22Rv1 (cell line): ENCODE measurements around the gene FAM3A.
A peak's percentile ranks its signal among the peaks of the same experiment; 100 is the strongest.

Experiments used
- H3K27ac ChIP-seq: fragments of 450-650 bp; 2 replicates; pipeline ENCODE4 v1.5.1; 2017
- CTCF ChIP-seq: fragments of 450-650 bp; IDR thresholded peaks from 2 replicates; pipeline ENCODE4 v1.5.1; 2017; ENCODE audit warnings: mild to moderate bottlenecking
- ZFX ChIP-seq: fragments of 450-650 bp; IDR thresholded peaks from 2 replicates; pipeline ENCODE4 v1.6.1; 2017; ENCODE audit warnings: antibody characterized with exemption, borderline replicate concordance

The FAM3A gene

GRCh38 chrX:154525606-154526490 lies 9.8 kb upstream of the FAM3A start:
- no peak for TF ChIP-seq CTCF
- TF ChIP-seq ZFX = no peak
- H3K27ac ChIP-seq = no peak overlapping the region

GRCh38 chrX:154519389-154519788 lies 3.4 kb upstream of the FAM3A start:
- no peak for TF ChIP-seq ZFX
- no peak for TF ChIP-seq CTCF
- H3K27ac ChIP-seq = no peak overlapping the region

GRCh38 chrX:154517101-154517781 lies 1.2 kb upstream of the FAM3A start:
- TF ChIP-seq ZFX (no peak), CTCF (no peak)
- no peak overlapping the region; the same call in 1 of the 2 replicates for H3K27ac ChIP-seq

GRCh38 chrX:154516656-154517100 lies 646 bp upstream of the FAM3A start:
- TF ChIP-seq CTCF (no peak), ZFX (no peak)

GRCh38 chrX:154515090-154515965 lies 704 bp downstream of the FAM3A start:
- peak overlapping the region; percentile 66 for H3K27ac ChIP-seq
- TF ChIP-seq ZFX = no peak
- TF ChIP-seq CTCF = no peak

More at GRCh38 chrX:154516656-154517100, 646 bp upstream of the FAM3A start:
- peak overlapping the region; percentile 66 for H3K27ac ChIP-seq

GRCh38 chrX:154513716-154514115 lies 2.3 kb downstream of the FAM3A start:
- H3K27ac ChIP-seq = no peak overlapping the region
- TF ChIP-seq CTCF = no peak
- TF ChIP-seq ZFX = no peak
